ENCODE data around the gene DTNBP1.

GRCh38 chr6:15619330-15619729 lies 43.5 kb downstream of the DTNBP1 start:
- no peak for TF ChIP-seq JUND (IDR thresholded peaks at IDR 0.05)
- TF ChIP-seq MAX (IDR thresholded peaks at IDR 0.05) = no peak
- TF ChIP-seq, protein P1, sequence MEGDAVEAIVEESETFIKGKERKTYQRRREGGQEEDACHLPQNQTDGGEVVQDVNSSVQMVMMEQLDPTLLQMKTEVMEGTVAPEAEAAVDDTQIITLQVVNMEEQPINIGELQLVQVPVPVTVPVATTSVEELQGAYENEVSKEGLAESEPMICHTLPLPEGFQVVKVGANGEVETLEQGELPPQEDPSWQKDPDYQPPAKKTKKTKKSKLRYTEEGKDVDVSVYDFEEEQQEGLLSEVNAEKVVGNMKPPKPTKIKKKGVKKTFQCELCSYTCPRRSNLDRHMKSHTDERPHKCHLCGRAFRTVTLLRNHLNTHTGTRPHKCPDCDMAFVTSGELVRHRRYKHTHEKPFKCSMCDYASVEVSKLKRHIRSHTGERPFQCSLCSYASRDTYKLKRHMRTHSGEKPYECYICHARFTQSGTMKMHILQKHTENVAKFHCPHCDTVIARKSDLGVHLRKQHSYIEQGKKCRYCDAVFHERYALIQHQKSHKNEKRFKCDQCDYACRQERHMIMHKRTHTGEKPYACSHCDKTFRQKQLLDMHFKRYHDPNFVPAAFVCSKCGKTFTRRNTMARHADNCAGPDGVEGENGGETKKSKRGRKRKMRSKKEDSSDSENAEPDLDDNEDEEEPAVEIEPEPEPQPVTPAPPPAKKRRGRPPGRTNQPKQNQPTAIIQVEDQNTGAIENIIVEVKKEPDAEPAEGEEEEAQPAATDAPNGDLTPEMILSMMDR (IDR thresholded peaks at IDR 0.05; ENCODE audit: low read depth, low read length, missing input control) = no peak
- TF ChIP-seq TAF1 (conservative IDR thresholded peaks at IDR 0.05) = no peak

All from liver (tissue), 3 donors.